ENCODE measurements around the gene GJB3.

- no peak for TF ChIP-seq POLR2A (IDR thresholded peaks at IDR 0.05)
- TF ChIP-seq, protein P1, sequence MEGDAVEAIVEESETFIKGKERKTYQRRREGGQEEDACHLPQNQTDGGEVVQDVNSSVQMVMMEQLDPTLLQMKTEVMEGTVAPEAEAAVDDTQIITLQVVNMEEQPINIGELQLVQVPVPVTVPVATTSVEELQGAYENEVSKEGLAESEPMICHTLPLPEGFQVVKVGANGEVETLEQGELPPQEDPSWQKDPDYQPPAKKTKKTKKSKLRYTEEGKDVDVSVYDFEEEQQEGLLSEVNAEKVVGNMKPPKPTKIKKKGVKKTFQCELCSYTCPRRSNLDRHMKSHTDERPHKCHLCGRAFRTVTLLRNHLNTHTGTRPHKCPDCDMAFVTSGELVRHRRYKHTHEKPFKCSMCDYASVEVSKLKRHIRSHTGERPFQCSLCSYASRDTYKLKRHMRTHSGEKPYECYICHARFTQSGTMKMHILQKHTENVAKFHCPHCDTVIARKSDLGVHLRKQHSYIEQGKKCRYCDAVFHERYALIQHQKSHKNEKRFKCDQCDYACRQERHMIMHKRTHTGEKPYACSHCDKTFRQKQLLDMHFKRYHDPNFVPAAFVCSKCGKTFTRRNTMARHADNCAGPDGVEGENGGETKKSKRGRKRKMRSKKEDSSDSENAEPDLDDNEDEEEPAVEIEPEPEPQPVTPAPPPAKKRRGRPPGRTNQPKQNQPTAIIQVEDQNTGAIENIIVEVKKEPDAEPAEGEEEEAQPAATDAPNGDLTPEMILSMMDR (IDR thresholded peaks at IDR 0.05), result no peak
These were observed 34.0 kb upstream of the GJB3 start for GRCh38 chr1:34746785-34747637.
